UCSD-AML1 (cell line): ENCODE data around the gene RUNDC3A.
"Not testable (repeated sequence)": the region's sequence is repeated elsewhere in the genome, so short reads cannot be mapped to it uniquely, and the experiment has no call there.

Source experiments
- DNase-seq: peaks from one replicate; lab custom pipeline; 2025; ENCODE audit not compliant: unreplicated experiment; lab: John Stamatoyannopoulos, UW

RUNDC3A gene

GRCh38 chr17:44358066-44358465 is 49.7 kb downstream of the RUNDC3A start:
- DNase-seq: no peak

DNA sequence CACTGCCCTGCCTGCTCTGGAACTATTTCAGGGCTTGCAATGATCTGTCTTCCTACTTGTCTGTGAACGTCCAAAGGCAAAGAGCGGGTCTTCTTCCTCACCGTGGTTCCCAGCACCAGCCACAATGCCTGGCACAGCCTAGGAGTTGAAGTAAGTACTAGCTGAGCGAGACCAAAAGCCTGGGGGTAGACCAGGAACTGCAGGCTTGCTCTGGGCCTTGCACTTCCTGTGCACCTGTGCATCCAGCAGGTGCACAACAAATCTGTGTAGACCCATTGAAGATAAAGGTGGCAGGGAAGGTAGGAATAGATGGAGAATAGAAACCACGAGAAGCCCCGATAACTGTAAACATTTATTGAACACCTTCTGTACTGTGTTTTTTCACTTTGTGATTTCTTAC is 50.6 kb downstream of the RUNDC3A start:
- no peak for DNase-seq

- no peak for DNase-seq
Observed at GRCh38 chr17:44359458-44360143, 51.2 kb downstream of the RUNDC3A start.

DNA sequence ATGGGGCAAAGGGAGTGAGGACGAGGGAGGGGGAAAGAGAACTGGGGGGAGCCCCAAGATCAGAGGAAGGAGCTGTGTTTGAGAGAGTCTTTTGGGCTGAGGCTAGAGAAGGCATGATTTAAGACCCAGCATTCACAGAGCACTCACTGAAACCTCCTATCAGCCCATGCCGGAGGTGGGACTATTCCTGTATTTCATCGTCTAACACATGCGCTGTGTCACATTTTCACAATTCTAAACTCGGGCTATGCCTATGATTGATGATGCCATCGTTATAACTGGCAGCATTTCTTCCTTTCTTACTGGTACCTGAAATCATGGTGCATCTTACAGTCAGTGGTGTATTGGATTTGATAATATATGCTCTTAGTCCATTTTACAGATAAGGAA is 51.7 kb downstream of the RUNDC3A start:
- no peak for DNase-seq

GRCh38 chr17:44360826-44361225 is 52.4 kb downstream of the RUNDC3A start:
- no peak for DNase-seq

DNA sequence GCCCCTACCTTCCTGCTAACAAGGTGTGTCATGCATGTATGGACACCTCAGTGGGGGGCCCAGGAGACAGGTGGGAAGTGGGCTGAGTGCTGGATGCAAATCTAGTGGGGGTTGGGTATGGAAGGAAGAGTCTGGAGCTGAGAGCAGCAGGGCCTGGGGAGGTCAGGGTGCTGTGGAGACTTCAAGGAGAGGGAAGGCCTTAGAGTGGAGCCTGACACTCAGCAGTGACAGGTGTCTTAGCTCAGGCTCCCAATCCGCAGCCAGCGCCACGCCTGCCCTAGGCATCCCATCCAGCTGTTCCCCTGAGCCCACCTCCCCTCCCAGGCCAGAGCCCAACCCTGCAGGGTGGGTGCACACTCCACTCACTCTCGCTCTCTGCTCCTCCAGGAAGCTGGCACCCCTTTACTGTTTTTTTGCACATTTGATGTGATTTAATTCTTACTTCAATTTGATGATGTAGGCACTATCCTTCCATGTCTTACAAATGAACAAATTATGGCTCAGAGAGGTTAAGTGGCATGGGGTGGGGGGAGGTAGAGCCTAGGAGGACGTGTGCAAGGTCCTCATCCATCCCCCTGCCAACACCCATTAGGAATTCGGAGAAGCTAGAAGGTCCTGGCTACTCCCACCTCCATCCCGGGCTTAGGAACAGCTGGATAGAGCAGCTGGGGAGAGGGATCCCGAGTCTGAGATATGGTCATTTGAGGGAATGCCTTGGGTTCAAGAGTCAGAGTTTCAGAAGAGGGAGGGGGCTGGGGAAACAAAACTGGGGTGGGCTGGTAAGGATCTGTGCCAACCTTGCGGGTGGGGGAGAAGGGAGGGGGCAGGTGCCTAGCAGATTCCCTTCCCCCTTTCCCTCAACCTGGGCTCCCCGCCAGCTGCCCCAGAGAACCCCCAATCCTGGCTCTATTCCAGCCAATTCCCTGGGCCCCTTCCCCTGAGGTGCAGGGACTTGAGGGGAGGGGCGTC is 53.2 kb downstream of the RUNDC3A start:
- DNase-seq: no peak

- DNase-seq: no peak
Observed at GRCh38 chr17:44362459-44362948, 54.1 kb downstream of the RUNDC3A start.

- DNase-seq: peak; percentile 43
Observed at GRCh38 chr17:44362949-44363612, 54.7 kb downstream of the RUNDC3A start.

GRCh38 chr17:44363613-44364159 is 55.3 kb downstream of the RUNDC3A start, which contains the start of gene FAM171A2:
Gene FAM171A2, minus strand, starts transcription at chr17:44363853. Its CDS starts 139 bp downstream, at chr17:44363714.
- peak; percentile 73 for DNase-seq

DNA sequence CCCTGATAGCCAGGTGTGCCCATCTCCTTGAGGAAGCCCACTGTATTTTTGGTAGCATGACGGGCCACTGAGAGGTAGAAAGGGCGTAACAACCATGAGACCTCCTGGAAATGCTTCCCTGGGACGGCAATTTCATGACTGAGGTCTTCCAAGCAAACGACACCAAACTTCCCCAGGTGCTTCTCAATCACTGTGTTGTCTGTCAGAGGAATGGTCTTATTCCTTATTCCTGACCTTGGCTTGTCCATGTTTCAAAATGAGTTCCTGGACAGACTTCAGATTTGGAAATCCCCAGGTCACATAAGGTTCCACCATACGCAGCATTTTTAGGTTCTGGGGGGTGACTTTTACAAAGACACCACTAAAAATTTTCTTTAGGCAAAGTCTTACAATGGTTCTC is 56.6 kb downstream of the RUNDC3A start:
- DNase-seq: not testable (repeated sequence)

GRCh38 chr17:44367231-44367979 is 59.0 kb downstream of the RUNDC3A start:
- DNase-seq: no peak
